Measurements from ENCODE around the gene LGI4.

LGI4 gene

GRCh38 chr19:35160629-35161433, 26.0 kb upstream of the LGI4 start:
- H3K27ac ChIP-seq (ENCODE audit: low read length): no peak overlapping the region
- no peaks in the 10 kb centered on the region for H3K9me2 ChIP-seq (replicated peaks; ENCODE audit: insufficient read depth, low read length)
- no peaks in the 10 kb centered on the region for H4K20me1 ChIP-seq (ENCODE audit: insufficient read depth, low read length)
- DNase-seq: no peak
- no peak overlapping the region for H2AFZ ChIP-seq (ENCODE audit: low read length)
- no peaks in the 10 kb centered on the region for H3K27me3 ChIP-seq (replicated peaks; ENCODE audit: insufficient read depth, low read length)
- no peak overlapping the region for H3K4me3 ChIP-seq (ENCODE audit: low read length)
- no peak for TF ChIP-seq EZH2 (optimal IDR thresholded peaks at IDR 0.05; ENCODE audit: low read depth, low read length)
- TF ChIP-seq, protein P1, sequence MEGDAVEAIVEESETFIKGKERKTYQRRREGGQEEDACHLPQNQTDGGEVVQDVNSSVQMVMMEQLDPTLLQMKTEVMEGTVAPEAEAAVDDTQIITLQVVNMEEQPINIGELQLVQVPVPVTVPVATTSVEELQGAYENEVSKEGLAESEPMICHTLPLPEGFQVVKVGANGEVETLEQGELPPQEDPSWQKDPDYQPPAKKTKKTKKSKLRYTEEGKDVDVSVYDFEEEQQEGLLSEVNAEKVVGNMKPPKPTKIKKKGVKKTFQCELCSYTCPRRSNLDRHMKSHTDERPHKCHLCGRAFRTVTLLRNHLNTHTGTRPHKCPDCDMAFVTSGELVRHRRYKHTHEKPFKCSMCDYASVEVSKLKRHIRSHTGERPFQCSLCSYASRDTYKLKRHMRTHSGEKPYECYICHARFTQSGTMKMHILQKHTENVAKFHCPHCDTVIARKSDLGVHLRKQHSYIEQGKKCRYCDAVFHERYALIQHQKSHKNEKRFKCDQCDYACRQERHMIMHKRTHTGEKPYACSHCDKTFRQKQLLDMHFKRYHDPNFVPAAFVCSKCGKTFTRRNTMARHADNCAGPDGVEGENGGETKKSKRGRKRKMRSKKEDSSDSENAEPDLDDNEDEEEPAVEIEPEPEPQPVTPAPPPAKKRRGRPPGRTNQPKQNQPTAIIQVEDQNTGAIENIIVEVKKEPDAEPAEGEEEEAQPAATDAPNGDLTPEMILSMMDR (IDR thresholded peaks at IDR 0.05; ENCODE audit: low read length): no peak
- no peak for TF ChIP-seq EZH2phosphoT487 (IDR thresholded peaks at IDR 0.05; ENCODE audit: low read length)
- no peak overlapping the region for H3K9ac ChIP-seq (ENCODE audit: low read length)
- no peaks in the 10 kb centered on the region for H3F3A ChIP-seq (ENCODE audit: insufficient read depth, low read length)
- H3K79me2 ChIP-seq (ENCODE audit: low read length): peaks cover 31% of the 10 kb centered on the region
- H3K4me1 ChIP-seq (ENCODE audit: low read length): peaks cover 7% of the 10 kb centered on the region
- no peak overlapping the region for H3K4me2 ChIP-seq (ENCODE audit: low read depth, low read length)
- no peaks in the 10 kb centered on the region for H3K9me3 ChIP-seq (replicated peaks; ENCODE audit: insufficient read depth, low read length)
- peaks cover 8% of the 10 kb centered on the region for H3K36me3 ChIP-seq (replicated peaks; ENCODE audit: insufficient read depth, low read length)

DNA sequence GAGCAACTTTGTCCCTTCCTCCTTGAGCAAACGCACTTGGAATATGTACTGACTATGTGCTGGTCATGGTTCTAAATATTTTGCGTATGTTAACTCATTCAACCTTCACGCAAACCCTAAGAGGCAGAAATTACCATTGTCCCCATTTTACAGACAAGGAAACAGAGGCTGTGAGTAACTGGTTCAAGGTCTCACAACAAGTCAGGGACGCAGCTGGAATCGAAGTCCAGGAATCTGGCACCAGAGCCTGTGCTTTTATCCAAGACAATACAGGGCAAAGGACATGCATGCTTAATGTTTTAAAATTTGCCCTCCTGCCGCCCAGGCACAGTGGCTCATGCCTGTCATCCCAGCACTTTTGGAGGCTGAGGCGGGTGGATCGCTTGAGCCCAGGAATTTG, 24.7 kb upstream of the LGI4 start:
- Histone ChIP-seq H3K36me3 (replicated peaks; ENCODE audit: insufficient read depth, low read length) (peaks cover 8% of the 10 kb centered on the region), H2AFZ (ENCODE audit: low read length) (no peak overlapping the region), H3K27ac (ENCODE audit: low read length) (no peak overlapping the region), H3K9ac (ENCODE audit: low read length) (no peak overlapping the region), H4K20me1 (ENCODE audit: insufficient read depth, low read length) (no peaks in the 10 kb centered on the region), H3K4me3 (ENCODE audit: low read length) (no peak overlapping the region), H3K27me3 (replicated peaks; ENCODE audit: insufficient read depth, low read length) (no peaks in the 10 kb centered on the region), H3K9me2 (replicated peaks; ENCODE audit: insufficient read depth, low read length) (no peaks in the 10 kb centered on the region), H3K9me3 (replicated peaks; ENCODE audit: insufficient read depth, low read length) (no peaks in the 10 kb centered on the region), H3K4me2 (ENCODE audit: low read depth, low read length) (no peak overlapping the region), H3F3A (ENCODE audit: insufficient read depth, low read length) (no peaks in the 10 kb centered on the region), H3K79me2 (ENCODE audit: low read length) (peaks cover 44% of the 10 kb centered on the region), H3K4me1 (ENCODE audit: low read length) (peaks cover 8% of the 10 kb centered on the region)
- no peak for TF ChIP-seq EZH2phosphoT487 (IDR thresholded peaks at IDR 0.05; ENCODE audit: low read length)
- TF ChIP-seq EZH2 (optimal IDR thresholded peaks at IDR 0.05; ENCODE audit: low read depth, low read length): no peak
- TF ChIP-seq, protein P1 (IDR thresholded peaks at IDR 0.05; ENCODE audit: low read length): no peak
- DNase-seq: no peak

DNA sequence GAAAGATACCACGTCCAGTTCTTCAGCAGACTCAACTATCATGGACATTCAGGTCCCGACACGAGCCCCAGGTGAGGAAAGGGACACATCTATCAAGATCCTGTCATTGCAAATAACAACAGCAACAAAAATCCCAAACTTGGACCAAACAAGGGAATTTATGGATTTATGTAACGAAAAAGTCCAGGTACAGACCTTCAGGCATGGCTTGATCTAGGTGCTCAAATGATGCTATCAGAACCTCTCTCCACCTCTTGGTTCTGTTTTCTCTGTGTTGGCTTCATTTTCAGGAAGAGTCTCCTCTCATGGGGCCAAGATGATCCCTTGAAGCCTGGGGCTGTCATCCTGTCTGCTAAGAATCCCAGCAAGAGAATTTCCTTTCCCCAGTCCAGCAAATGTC, 22.6 kb upstream of the LGI4 start:
- H2AFZ ChIP-seq (ENCODE audit: low read length): no peak overlapping the region
- H3K9ac ChIP-seq (ENCODE audit: low read length): no peak overlapping the region
- peaks cover 8% of the 10 kb centered on the region for H3K36me3 ChIP-seq (replicated peaks; ENCODE audit: insufficient read depth, low read length)
- no peaks in the 10 kb centered on the region for H4K20me1 ChIP-seq (ENCODE audit: insufficient read depth, low read length)
- no peaks in the 10 kb centered on the region for H3K27me3 ChIP-seq (replicated peaks; ENCODE audit: insufficient read depth, low read length)
- no peaks in the 10 kb centered on the region for H3F3A ChIP-seq (ENCODE audit: insufficient read depth, low read length)
- no peak for DNase-seq
- H3K9me2 ChIP-seq (replicated peaks; ENCODE audit: insufficient read depth, low read length): no peaks in the 10 kb centered on the region
- H3K4me2 ChIP-seq (ENCODE audit: low read depth, low read length): no peak overlapping the region
- H3K9me3 ChIP-seq (replicated peaks; ENCODE audit: insufficient read depth, low read length): no peaks in the 10 kb centered on the region
- peaks cover 51% of the 10 kb centered on the region for H3K79me2 ChIP-seq (ENCODE audit: low read length)
- TF ChIP-seq EZH2 (optimal IDR thresholded peaks at IDR 0.05; ENCODE audit: low read depth, low read length): no peak
- TF ChIP-seq, protein P1 (IDR thresholded peaks at IDR 0.05; ENCODE audit: low read length): no peak
- no peak for TF ChIP-seq EZH2phosphoT487 (IDR thresholded peaks at IDR 0.05; ENCODE audit: low read length)
- H3K27ac ChIP-seq (ENCODE audit: low read length): no peak overlapping the region
- peaks cover 11% of the 10 kb centered on the region for H3K4me1 ChIP-seq (ENCODE audit: low read length)
- H3K4me3 ChIP-seq (ENCODE audit: low read length): no peak overlapping the region
